HG02943 (cell line): ENCODE measurements around the gene ZDHHC19.
"Not testable (repeated sequence)": the region's sequence is repeated elsewhere in the genome, so short reads cannot be mapped to it uniquely, and the experiment has no call there.

ENCODE experiments used
- ATAC-seq: cut with Tn5 transposase; IDR thresholded peaks from one replicate; pipeline ENCODE4 v1.9.1; 2021; ENCODE audit warnings: mild to moderate bottlenecking, low read depth, moderate library complexity; ENCODE audit not compliant: unreplicated experiment

ZDHHC19 gene

DNA sequence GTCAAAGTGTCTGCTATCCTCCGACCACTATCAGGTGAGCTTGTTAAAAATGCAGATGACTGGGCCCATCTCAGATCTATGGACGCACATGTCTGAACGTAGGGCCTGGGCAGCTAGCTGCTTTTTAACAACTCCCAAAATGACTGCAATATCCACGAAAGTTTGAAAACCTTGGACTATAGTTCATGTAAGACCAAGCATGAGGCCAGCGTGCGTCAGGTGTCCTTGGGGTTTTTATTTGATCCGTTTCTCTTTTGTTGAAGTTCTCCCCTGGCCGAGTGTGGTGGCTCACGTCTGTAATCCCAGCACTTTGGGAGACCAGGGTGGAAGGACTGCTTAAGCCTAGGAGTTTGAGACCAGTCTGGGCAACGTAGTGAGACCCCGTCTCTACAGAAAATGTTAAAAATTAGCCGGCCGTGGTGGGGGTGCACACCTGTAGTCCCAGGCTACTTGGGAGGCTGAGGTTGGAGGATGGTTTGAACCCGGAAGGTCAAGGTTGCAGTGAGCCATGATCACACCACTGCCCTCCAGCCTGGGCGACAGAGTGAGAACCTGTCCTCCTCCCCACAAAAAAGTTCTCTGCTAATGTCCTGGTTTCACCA is 14.7 kb upstream of the ZDHHC19 start:
- no peak for ATAC-seq

DNA sequence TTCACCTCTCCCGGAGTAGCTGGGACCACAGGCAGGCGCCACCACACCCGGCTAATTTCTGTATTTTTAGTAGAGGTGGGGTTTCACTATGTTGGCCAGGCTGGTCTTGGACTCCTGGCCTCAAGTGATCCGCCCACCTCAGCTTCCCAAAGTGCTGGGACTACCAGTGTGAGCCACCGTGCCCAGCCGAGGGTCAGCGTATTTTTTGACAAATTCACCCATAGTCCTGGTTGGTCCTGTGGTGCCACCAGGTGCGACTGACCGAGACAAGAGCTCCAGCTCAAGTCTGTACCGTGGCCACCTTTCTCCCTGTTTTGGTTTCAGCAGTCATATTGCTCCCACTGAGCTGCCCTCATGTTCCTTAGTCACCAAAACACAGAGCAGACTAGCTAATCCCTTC is 13.9 kb upstream of the ZDHHC19 start:
- ATAC-seq: no peak

DNA sequence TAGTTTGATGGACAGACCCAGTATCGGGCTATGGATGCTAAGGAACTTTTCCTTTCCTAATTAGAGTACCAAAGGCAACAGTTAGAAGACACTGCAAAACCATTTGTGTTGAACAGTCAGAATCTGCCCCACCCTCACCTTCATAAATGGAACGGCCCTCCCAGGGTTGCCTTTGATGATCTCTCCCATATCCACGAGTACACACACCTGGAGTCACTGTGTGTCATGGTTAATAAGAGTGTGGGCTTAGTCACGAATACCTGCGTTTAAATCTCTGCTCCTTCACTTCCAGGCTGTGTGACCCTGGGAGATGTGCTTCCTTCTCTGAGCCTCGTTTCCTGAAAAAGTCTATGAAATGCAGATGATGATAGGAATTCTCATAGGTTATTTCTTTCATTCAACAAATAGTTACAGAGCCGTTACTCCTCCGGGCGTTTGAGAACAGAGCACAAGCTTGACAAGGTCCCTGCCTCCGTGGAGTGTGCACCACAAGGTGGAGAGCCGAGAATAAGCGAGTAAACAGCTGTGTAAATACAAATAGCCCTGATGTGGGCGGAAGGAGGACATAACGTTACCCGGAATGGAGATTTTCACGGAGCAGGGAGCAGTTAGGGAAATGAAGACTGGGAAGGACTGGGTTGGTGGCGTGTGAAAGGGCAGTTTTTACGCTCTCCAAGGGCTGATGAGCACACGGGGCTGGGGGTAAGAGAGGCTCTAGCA is 11.8 kb upstream of the ZDHHC19 start:
- ATAC-seq: no peak

DNA sequence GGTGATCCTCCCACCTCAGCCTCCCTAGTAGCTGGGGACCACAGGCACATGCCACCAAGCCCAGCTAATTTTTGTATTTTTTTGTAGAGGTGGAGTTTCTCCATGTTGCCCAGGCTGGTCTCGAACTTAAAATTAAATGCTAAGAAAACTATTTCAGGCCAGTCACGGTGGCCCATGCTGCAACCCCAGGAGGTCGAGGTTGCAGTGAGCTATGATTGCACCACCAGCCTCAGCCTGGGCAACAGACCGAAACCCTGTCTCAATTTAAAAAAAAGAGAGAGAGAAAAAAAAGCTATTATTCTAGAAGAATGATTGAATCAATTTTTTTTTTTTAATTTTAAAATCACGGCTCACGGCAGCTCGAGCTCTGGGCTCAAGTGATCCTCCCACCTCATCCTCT is 9.8 kb upstream of the ZDHHC19 start:
- no peak for ATAC-seq

DNA sequence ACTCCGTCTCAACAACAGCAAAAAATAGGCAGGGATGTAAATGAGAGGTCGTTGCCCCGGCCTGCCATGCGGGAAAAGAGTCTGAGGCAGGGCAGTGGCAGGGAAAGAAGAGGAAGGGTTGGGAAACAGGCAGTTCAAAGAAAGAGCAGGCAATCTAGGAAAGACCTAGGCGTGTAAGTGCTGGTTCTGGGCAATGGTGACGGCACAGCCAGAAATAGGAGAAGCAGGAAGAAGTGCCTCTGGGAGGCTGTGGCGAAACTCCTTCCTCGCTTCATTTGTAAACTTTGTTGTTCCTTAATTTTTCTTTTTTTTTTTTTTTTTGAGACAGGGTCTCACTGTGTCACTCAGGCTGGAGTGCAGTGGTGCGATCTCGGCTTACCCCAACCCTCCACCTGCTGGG is 9.4 kb upstream of the ZDHHC19 start:
- ATAC-seq: no peak

DNA sequence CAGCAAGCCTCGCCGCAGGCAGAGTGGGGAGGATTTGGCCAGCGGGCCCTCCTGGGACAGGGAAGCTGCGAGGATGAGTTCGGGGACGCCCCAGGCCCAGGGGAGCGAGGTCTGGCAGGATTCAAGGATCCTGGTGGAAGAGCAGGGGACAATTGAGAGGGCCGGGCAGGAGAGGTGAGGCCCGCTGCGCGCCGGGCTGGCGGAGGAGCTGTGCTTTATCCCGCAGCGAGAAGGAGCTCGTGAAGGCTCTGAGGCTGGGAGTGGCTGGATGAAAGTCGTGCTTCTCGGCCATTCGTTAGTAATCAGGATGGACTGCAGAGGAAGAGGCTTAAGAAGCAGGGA is 8.7 kb upstream of the ZDHHC19 start:
- ATAC-seq: no peak

DNA sequence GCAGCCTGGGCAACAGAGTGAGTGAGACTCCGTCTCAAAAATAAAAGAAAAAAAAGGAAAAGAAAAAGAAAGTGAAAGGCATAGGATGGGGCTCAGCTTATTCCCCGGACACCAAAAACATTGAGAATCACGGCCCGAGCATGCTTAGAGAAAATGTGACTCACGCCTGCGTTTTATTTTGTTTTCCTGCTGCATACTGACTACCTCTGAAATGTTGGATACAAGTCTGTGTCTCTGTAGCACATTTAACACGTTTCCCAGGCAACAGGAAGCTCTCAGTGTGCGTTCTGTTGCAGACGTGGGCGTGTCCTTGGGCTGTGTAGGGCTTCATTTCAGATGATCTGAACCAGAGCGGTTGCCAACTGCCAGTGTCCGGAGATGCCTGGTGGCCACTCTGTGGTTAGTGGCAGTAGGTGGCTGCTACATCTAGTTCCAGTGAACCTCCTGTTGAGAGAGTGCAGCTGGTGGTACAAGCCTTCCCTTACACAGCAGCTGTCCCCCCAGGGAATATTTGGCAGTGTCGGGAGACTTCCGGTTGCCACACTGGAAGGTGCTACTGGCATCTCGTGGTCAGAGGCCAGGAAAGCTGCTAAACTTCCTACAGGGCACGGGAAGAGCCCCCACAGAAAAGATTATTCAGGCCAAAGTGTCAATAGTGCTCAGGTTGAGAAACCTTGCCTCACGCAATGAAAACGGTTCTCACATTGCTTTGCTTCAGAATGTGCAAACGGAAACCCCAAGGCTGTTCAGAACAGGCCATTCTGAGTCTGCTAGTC is 8.2 kb upstream of the ZDHHC19 start:
- ATAC-seq: peak; percentile 69

DNA sequence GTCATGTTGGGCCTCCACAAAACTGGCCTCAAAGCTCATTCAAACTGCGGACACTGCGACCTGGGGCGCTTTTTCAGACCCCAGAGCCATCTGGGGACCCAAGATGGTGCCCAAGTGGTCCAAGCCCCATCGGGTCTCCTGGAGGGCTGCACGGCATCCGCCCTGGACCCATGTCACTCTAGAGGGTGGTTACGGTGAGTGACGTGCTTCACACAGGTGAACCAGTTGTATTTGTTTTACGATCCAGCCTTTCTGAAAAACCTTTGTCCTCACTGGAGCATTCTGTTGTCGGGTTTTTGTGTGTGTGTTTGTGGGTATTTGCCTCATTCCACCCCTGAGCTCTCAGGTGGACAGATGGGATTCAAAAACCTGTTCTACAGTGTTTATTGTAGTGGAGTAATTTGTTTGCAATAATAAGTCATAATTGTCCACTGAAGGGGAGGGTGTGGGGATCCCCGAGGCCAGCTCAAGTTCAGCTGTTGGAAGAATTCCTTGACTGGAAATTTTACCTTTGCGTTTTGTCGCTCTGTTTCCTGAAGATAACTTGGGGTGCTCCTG is 7.0 kb upstream of the ZDHHC19 start:
- no peak for ATAC-seq

DNA sequence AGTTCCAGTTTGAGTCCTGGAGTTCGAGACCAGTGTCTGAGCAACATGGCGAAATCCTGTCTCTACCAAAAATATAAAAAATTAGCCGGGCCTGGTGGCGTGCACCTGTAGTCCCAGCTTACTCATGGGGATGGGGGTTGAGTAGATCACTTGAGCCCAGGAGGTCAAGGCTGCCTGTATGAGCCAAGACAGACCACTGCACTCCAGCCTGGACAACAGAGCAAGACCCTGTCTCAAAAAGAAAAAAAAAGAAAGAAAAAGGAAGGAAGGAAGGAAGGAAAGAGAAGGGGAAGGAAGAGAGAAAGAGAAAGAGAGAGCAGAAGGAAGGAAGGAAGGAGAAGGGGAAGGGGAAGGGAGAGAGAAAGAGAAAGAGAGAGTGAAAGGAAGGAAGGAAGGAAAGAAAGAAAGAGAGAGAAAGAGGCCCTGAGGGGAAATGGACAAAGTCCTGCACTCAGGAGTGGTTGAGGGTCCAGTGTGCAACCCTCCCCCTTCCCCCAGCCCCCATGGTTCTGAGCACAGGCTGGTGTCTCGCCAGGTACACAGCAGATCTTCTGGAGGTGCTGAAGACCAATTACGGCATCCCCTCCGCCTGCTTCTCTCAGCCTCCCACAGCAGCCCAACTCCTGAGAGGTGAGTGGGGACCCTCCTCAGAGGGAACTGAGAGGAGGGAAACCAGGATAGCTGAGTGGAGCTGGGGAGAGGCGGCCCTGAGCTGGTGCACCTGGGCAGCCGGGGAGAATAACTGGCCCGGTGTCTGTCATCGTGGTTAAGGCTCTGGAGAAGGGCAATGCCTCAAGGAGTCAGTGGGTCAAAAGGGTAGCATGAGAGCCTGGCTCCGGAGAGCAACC is 6.3 kb upstream of the ZDHHC19 start:
- ATAC-seq: no peak

DNA sequence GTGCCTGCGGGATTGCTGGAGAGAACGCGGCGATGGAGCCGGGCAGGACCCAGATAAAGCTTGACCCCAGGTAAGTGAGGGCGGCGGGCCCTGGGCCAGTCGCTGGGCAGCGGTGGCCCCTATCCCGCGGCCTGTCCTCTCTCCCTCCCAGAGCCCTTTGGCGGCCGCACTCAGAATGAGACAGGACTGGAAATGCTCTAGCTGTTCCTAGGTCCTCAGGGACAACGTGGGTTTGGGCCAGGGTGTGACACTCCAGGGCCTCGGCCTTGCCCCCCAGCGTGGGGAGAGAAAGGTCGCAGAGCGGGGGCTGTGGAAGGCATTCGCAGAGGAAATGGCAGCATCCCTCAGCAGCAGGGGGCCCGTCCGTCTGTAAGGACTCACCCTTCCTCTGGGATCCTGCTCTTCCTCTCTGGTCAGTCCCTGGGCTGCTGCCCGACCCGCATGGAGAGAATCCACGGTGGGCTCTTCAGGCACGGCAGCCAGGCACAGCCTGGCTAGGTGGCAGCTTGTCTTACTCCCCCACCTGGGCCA is 5.5 kb upstream of the ZDHHC19 start:
- no peak for ATAC-seq

DNA sequence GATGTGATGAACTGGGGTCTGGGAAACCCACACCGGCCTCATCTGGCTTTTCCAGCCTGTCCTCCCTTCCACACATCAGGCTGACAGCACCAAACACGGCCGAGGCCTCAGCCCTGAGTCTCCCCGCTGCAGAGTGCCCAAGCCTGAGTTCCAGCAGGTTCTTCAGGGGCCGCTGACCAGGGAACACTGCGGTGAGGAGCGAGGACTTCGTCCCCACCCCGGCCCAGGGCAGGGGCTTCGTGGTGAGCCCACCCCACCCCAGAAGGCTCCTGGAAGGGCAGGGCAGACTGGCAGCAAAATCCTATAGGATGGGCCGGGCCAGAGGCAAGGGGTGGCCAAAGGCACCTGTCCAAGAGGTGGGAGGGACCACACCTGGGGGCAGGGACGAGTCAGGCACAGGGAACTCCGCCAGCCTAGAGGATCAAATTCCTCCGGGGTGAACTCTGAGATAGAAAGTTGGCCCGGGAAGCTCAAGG is 4.9 kb upstream of the ZDHHC19 start, which contains the start of gene SLC51A:
Gene SLC51A (plus strand): TSS at position 446 of the 476 bp plus-strand sequence. CDS start 179 bp downstream, outside the sequence.
- ATAC-seq: no peak

DNA sequence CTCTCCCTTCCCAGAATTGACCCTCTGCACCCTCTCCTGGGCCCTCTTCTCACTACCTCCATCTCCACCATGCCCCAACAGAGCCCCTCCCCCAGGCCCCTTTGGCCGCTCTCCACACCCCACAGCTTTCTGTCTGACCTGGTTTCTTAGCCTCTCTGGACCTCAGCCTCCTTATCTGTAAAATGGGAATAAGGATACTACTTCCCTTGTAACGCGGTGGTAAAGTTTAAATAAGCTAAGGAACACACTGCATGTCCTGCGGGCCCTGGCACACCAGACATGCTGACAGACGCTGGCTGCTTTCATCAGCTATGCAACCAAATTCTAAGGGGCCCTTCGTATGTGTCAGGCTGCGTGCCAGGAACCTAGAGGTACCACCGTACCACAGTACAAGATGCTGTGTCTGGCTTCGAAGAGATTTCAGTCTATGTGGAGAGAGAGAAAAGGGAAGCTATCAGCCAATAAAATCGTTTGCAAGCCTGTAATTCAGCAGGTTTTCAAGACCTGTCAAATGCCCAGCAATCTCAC is 4.4 kb upstream of the ZDHHC19 start:
- ATAC-seq: no peak

DNA sequence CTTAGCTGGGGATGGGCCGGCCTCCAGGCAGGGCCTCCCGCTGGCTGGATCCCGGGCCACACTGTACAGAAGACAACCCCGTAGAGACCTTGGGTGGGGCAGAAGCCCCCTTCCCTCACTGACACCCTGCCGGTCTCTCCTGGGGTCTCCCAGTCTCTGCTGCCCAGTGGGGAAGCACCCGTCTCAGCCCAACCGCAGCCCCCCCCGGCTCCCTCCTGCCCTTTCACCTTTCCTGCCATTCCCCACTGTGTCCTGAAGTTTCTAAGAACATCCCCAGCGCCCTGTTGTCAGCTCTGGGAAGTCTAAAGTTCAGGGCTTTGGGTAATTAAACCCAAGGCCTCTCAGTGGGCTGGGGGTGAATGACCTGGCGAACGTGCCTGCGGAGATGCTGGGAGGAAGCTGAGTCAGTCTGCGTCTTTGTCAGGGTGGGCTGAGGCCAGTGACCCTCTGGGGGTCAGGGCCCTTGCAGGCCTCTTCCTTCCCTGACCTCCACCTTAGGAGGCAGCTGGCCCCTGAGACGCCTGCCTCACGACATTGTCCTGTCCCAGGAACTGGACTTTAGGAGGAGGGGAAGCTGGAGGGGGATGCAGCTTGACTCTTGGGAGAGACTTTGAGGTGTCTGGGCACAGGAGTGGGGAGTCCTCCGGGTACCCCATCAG is 3.7 kb upstream of the ZDHHC19 start:
- ATAC-seq: no peak

DNA sequence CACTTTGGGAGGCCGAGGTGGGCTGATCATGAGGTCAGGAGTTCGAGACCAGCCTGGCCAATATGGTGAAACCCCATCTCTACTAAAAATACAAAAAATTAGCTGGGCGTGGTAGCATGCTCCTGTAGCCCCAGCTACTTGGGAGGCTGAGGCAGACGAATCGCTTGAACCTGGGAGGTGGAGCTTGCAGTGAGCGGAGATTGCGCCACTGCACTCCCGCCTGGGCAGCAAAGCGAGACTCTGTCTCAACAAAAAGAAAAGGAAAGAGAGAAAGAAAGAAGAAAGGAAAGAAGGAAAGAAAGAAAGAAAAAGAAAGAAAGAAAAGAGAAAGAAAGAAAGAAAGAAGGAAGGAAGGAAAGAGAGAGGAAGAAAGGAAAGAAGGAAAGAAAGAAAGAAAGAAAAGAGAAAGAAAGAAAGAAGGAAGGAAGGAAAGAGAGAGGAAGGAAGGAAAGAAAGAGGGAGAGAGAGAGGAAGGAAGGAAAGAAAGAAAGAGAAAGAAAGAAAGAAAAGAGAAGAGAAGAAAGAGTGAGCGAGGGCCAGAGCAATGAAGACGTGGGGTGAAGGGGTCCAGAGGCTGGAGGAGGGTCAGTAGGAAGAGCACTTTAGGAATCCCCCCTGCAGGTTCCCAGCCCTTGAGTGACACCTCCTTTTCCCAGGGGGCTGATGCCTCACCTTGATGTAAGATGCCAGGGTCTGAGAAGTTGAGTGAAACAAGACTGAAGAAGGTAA is 1.1 kb downstream of the ZDHHC19 start:
- ATAC-seq: not testable (repeated sequence)

DNA sequence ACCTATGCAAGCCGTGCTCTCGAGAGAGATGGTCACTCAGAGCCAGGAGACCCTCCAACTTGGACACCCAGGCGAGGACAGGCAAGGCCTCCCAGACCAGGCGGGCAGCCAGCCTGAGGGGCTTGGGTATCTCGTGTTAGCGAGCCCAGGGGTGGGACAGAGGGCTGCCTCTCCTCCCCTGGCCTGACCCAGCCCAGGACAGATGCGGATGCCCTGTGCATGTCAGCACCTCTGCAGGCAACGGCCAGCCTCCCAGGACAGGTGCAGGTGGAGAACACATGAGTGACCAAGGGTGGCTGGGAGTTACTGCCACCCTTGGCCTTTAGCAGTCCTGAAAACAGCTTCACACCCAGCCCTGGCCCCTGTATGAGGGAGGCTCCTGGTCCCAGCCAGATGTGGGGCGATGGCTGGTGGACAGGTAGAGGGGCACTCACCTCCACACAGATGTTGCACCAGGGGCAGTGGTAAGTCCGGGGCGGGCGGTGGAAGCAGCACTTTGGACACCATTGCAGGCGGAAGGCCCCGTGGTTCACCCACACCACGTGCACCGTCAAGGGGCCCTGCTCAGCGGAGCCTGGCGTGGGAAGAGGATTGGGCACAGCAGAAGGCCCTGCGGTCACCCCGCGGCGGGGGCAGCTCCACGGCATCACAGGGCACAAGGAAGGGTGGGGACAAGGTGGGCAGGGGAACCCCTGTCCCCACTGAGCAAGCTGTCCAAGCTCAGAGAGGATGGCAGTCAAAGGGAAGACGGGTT is 2.1 kb downstream of the ZDHHC19 start:
- no peak for ATAC-seq

DNA sequence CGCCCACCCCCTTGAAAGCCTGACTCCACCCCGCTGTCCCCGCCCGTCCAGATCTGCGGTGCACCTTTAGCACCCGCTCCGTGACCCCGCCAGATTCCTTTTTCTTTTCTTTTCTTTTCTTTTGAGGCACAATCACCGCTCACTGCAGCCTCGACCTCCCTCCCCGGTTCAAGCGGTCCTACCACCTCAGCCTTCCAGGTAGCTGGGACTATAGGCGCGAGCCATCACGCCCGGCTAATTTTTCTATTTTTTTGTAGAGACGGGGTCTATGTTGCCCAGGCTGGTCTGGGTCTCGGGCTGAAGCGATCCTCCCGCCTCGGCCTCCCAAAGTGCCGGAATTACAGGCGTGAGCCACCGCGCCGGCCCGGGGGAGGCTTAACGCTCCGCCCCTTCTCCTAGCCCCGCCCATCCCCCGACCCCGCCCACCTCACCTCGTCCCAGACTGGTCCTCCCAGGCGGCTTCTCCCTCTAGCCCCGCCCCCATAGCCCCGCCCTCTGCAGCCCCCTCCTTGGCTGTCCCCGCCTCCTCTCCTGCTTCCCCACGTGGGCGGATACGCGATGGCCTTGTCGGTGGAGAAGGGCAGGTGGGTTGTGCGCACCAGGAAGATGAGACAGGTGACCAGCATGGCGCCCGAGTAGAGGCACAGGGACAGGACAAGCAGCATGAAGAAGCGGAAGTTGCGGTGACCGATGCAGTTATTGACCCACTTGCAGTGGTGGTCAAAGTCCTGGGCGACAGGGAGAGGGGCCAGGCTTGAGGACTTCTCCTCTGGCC is 3.2 kb downstream of the ZDHHC19 start:
- no peak for ATAC-seq

DNA sequence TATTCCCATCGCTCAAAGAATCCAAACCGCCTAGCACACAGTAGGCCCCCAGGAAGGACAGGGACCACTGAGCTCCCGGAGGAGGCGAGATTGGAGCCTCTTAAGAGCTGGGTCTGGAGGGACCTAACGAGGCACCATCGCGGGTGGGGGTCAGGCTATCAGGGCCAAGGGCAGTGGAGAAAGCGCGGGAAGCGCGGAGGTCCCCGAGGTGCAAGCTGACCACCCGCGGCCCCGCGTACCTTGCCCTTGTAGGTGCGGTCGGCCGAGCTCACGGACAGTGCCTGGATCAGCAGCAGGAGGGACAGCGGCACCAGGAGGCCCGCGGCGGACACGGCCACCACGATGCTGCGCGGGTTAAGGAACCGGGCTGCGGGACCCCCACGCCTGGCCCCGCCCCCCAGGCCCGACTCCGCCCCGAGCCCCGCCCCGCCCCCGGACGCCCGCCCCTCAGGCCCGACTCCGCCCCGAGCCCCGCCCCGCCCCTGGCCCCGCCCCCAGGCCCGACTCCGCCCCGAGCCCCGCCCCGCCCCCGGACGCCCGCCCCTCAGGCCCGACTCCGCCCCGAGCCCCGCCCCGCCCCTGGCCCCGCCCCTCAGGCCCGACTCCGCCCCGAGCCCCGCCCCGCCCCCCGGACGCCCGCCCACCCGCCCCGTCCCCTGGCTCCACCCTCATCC is 3.9 kb downstream of the ZDHHC19 start:
- no peak for ATAC-seq
